ENCODE data around the gene LAPTM4A.

The LAPTM4A gene

DNA sequence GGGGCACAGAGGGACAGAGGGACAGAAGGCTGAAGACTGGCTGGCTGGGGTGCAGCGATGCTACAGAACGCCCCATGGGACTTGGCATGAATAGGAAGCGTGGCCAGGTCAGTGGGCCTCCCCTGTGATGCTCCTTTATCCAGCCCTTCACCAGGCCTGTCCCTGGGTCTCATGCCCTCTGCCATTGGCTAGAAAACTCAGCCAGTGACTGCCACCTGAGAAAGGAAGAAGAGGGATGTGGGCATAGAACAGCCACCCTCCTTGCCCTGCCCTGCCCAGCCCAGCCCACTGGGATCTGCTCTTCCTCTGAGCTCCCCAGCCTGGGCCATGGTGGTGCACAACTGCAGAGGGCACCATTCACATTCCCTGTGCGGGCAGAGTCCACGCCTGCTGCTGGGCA lies 10.5 kb upstream of the LAPTM4A start:
- peak overlapping the region; percentile 65 for H3K27ac ChIP-seq (ENCODE audit: low read length)
- H3K36me3 ChIP-seq (ENCODE audit: control insufficient read depth in 1 of 2, insufficient read depth in 2 of 2, low read length in 2 of 2): no peaks in the 10 kb centered on the region
- no peaks in the 10 kb centered on the region for H3K27me3 ChIP-seq (ENCODE audit: low read depth, low read length)
- H3K4me3 ChIP-seq (ENCODE audit: low read depth in 1 of 2, low read length in 2 of 2): no peak overlapping the region
- H3K4me1 ChIP-seq (ENCODE audit: control insufficient read depth in 1 of 2, insufficient read depth in 2 of 2, low read length in 2 of 2): peaks cover 0 to 13% of the 10 kb centered on the region in 2 donors
- no peaks in the 10 kb centered on the region for H3K9me3 ChIP-seq (ENCODE audit: control insufficient read depth in 1 of 2, low read length in 2 of 2)

DNA sequence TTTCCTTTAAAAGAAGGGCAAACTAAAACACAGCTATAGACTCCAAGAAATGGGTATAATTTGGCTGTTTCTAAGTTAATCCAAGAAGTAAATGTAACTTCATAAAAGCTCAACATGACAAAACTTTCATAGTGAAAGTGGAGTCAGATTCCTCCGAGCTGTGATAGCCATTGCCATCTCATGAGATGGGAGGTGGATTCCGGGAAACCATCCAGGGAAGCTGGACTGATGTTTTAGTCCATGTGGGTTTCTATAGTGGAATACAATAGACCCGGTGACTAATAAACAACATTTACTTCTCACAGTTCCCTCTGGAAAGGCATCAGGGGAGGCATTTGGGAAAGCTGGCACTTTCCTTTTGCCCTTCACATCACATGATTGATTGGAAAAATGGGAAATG lies 10.0 kb upstream of the LAPTM4A start:
- Histone ChIP-seq H3K36me3 (ENCODE audit: control insufficient read depth in 1 of 2, insufficient read depth in 2 of 2, low read length in 2 of 2) (no peaks in the 10 kb centered on the region), H3K4me1 (ENCODE audit: control insufficient read depth in 1 of 2, insufficient read depth in 2 of 2, low read length in 2 of 2) (peaks cover 0 to 12% of the 10 kb centered on the region in 2 donors), H3K4me3 (ENCODE audit: low read depth in 1 of 2, low read length in 2 of 2) (no peak overlapping the region), H3K27ac (ENCODE audit: low read length) (no peak overlapping the region), H3K27me3 (ENCODE audit: low read depth, low read length) (no peaks in the 10 kb centered on the region), H3K9me3 (ENCODE audit: control insufficient read depth in 1 of 2, low read length in 2 of 2) (no peaks in the 10 kb centered on the region)

DNA sequence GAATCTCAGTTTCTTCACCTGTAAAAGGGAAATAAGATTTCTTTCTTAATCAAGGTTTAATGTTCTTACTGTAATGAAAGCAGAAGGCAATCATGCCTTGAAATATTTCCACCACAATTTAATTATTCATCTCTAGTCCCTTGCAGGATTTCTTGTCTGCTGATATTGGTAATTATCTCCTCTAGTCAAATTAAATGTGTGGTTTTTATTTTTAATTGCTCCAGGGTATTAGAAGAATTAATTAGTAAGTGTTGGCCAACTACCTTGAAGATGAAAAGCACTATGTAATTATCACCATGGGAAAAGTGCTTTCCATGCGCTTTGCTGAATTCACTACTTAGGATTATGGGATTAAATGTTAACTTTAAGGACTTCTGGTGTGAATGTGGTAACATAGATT lies 8.7 kb upstream of the LAPTM4A start:
- Histone ChIP-seq H3K9me3 (ENCODE audit: control insufficient read depth in 1 of 2, low read length in 2 of 2) (no peaks in the 10 kb centered on the region), H3K27me3 (ENCODE audit: low read depth, low read length) (no peaks in the 10 kb centered on the region), H3K36me3 (ENCODE audit: control insufficient read depth in 1 of 2, insufficient read depth in 2 of 2, low read length in 2 of 2) (no peaks in the 10 kb centered on the region), H3K27ac (ENCODE audit: low read length) (no peak overlapping the region), H3K4me3 (ENCODE audit: low read depth in 1 of 2, low read length in 2 of 2) (no peak overlapping the region), H3K4me1 (ENCODE audit: control insufficient read depth in 1 of 2, insufficient read depth in 2 of 2, low read length in 2 of 2) (peaks cover 0 to 8% of the 10 kb centered on the region in 2 donors)

DNA sequence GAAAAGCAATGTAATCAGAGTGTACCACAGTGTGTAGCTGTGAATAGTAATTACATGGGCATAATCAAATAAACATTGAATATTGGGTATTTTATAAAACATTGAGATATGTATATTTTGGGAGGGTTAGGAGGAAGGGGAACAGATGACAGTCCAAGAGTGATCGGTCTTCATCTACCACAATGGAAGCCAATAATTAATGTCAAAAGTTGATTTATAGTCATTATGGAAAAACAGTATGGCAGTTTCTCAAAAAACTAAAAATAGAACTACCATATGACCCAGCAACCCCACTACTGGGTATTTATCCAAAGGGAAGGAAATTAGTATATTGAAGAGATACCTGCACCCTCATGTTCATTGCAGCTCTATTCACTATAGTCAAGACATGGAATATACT lies 5.8 kb upstream of the LAPTM4A start:
- Histone ChIP-seq H3K4me3 (ENCODE audit: low read depth in 1 of 2, low read length in 2 of 2) (no peak overlapping the region), H3K4me1 (ENCODE audit: control insufficient read depth in 1 of 2, insufficient read depth in 2 of 2, low read length in 2 of 2) (peaks cover 0 to 3% of the 10 kb centered on the region in 2 donors), H3K27ac (ENCODE audit: low read length) (no peak overlapping the region), H3K36me3 (ENCODE audit: control insufficient read depth in 1 of 2, insufficient read depth in 2 of 2, low read length in 2 of 2) (peaks cover 0 to under 1% of the 10 kb centered on the region in 2 donors), H3K9me3 (ENCODE audit: control insufficient read depth in 1 of 2, low read length in 2 of 2) (no peaks in the 10 kb centered on the region), H3K27me3 (ENCODE audit: low read depth, low read length) (no peaks in the 10 kb centered on the region)

DNA sequence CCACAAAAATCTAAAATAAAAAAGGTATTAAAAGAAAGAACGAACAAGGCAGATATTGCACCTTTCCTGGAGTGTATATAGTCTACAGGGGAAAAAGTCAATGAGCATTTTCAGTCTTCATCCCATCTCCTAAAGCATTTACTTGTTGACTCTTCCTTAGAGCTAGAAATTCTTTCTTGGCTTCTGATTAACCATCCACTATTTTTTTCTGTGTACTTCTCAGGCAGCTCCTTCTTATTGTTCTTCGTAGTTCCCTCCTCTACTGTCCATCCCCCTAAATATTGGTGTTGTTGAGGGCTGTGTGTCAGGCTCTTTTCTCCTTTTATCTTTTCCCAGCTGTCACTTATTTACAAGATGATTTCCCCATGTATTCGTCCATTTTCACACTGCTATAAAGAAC lies 3.5 kb upstream of the LAPTM4A start:
- H3K27me3 ChIP-seq (ENCODE audit: low read depth, low read length): no peaks in the 10 kb centered on the region
- H3K27ac ChIP-seq (ENCODE audit: low read length): no peak overlapping the region
- H3K36me3 ChIP-seq (ENCODE audit: control insufficient read depth in 1 of 2, insufficient read depth in 2 of 2, low read length in 2 of 2): peaks cover 0 to 12% of the 10 kb centered on the region in 2 donors
- H3K4me3 ChIP-seq (ENCODE audit: low read depth in 1 of 2, low read length in 2 of 2): no peak overlapping the region
- no peaks in the 10 kb centered on the region for H3K4me1 ChIP-seq (ENCODE audit: control insufficient read depth in 1 of 2, insufficient read depth in 2 of 2, low read length in 2 of 2)
- no peaks in the 10 kb centered on the region for H3K9me3 ChIP-seq (ENCODE audit: control insufficient read depth in 1 of 2, low read length in 2 of 2)

DNA sequence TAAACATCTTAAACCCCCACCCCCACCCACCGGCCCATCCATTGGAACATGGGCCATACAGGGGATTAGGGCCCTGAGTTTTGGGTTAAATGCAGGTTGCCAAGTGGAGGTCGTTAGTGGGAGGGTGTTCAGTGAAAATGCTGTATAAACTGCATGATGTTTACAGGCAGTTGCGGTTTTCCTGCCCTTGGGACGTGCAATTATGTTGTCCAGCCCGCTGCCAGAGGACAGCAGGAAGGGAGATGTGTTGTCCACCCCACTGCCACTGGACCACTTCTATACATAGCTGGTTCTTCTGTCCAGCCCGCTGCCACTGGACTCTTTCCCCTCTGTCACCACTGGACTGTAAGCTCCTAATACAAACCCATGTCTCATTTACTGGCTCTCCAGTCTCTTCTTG lies 2.7 kb upstream of the LAPTM4A start:
- H3K36me3 ChIP-seq (ENCODE audit: control insufficient read depth in 1 of 2, insufficient read depth in 2 of 2, low read length in 2 of 2): peaks cover 0 to 12% of the 10 kb centered on the region in 2 donors
- no peaks in the 10 kb centered on the region for H3K27me3 ChIP-seq (ENCODE audit: low read depth, low read length)
- H3K9me3 ChIP-seq (ENCODE audit: control insufficient read depth in 1 of 2, low read length in 2 of 2): no peaks in the 10 kb centered on the region
- H3K4me3 ChIP-seq (ENCODE audit: low read depth in 1 of 2, low read length in 2 of 2): no peak overlapping the region
- H3K4me1 ChIP-seq (ENCODE audit: control insufficient read depth in 1 of 2, insufficient read depth in 2 of 2, low read length in 2 of 2): peaks cover 2% of the 10 kb centered on the region in 2 donors
- no peak overlapping the region for H3K27ac ChIP-seq (ENCODE audit: low read length)

DNA sequence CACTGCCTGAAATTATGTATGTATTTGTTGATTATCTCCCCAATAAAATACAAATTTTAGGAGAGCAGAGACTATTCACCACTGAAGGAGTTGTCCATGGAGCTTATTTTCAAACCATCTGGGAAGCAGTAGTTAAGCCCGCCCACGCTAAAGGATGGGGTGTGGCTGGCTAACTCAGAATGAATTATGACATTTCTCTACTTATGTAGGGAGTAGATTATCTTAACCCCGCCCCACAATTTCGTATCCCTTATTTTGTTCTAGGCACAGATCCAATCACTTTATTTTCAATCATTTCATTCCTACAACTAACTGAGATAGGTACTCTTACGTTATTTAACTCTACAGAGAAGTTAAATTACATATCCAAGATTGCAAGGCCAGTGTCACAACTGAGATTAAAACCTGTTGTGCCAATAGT lies 1.4 kb upstream of the LAPTM4A start:
- Histone ChIP-seq H3K27ac (ENCODE audit: low read length) (peak overlapping the region; percentile 98), H3K4me3 (ENCODE audit: low read depth in 1 of 2, low read length in 2 of 2) (peak overlapping the region; percentile 72 to 84), H3K27me3 (ENCODE audit: low read depth, low read length) (no peaks in the 10 kb centered on the region), H3K9me3 (ENCODE audit: control insufficient read depth in 1 of 2, low read length in 2 of 2) (no peaks in the 10 kb centered on the region), H3K4me1 (ENCODE audit: control insufficient read depth in 1 of 2, insufficient read depth in 2 of 2, low read length in 2 of 2) (peaks cover 6 to 15% of the 10 kb centered on the region in 2 donors), H3K36me3 (ENCODE audit: control insufficient read depth in 1 of 2, insufficient read depth in 2 of 2, low read length in 2 of 2) (peaks cover 0 to 12% of the 10 kb centered on the region in 2 donors)

DNA sequence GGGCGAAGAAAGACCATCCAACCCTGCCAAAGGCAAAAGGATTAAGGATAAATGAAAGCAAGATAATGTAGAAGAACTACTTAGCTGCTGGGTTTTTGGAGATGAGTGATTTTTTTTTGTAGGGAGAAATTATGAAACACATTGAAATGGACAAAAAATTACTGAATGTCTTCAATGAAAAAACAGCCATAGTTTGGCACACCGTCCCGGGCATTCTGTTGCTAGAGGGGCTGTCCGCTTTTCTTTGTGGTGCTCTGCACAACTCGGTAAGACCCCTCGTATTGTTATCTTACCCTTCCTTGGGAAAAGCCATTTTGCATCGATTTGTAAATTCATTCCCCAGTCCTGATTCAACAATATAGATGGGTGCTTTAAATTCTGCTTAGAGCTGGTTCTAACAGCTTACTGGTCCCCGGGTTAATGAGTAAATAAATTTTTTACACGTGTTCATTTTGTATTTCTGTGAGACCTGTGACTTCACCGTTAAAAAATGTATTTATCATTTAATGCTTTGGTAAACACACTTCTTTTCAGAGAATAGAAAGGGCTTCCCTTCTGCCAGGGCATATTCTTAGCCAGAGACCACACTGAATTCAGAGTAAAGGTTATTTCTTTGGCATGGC lies 912 bp upstream of the LAPTM4A start:
- peaks cover 0 to 12% of the 10 kb centered on the region in 2 donors for H3K36me3 ChIP-seq (ENCODE audit: control insufficient read depth in 1 of 2, insufficient read depth in 2 of 2, low read length in 2 of 2)
- H3K9me3 ChIP-seq (ENCODE audit: control insufficient read depth in 1 of 2, low read length in 2 of 2): no peaks in the 10 kb centered on the region
- H3K27me3 ChIP-seq (ENCODE audit: low read depth, low read length): no peaks in the 10 kb centered on the region
- peaks cover 6 to 19% of the 10 kb centered on the region in 2 donors for H3K4me1 ChIP-seq (ENCODE audit: control insufficient read depth in 1 of 2, insufficient read depth in 2 of 2, low read length in 2 of 2)
- H3K27ac ChIP-seq (ENCODE audit: low read length): peak overlapping the region; percentile 98
- peak overlapping the region; percentile 72 to 84 for H3K4me3 ChIP-seq (ENCODE audit: low read depth in 1 of 2, low read length in 2 of 2)

DNA sequence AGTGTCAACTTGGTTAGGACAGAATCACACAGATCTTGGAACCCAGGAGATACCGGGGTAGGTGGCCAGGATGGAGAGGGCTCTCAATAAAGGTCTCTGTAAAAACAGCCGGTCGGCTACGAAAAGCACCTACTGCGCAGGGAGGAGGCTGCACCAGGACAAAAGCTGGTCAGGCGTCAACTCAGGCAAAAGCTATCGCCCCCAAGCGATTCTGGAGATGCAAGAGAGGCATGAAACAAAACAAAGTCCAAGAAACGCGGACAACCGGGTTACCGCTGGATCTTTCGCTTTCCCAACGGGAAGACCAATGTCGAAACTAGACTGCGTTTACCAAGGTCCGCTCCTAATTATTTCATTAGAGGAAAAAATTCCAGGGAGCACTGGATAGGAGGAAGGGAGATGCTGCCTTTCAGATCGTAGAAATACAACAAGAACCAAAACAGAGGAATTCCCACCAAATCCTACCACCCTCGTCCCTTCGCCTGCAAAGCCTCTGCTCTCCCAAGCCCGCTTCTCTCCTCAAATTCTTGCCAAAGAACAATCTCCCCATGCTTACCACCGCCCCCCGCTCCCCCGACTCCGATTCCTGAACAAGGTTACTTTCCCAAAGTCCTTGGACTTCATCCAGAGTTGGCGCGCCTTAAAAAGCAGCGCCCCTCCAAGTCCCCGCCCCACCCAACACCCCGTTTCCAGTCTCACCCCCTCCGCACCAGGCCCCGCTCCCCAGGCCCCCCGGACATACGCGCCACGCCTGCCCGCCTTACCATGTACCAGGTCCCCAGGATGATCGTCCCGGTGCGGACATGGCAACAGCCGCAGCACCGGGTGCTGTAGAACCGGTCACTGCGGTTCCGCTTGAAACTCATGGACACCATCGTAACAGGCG lies 539 bp downstream of the LAPTM4A start:
- Histone ChIP-seq H3K27ac (ENCODE audit: low read length) (peak overlapping the region; percentile 98), H3K4me1 (ENCODE audit: control insufficient read depth in 1 of 2, insufficient read depth in 2 of 2, low read length in 2 of 2) (peaks cover 6 to 19% of the 10 kb centered on the region in 2 donors), H3K27me3 (ENCODE audit: low read depth, low read length) (no peaks in the 10 kb centered on the region), H3K9me3 (ENCODE audit: control insufficient read depth in 1 of 2, low read length in 2 of 2) (no peaks in the 10 kb centered on the region), H3K36me3 (ENCODE audit: control insufficient read depth in 1 of 2, insufficient read depth in 2 of 2, low read length in 2 of 2) (peaks cover 0 to 12% of the 10 kb centered on the region in 2 donors), H3K4me3 (ENCODE audit: low read depth in 1 of 2, low read length in 2 of 2) (peak overlapping the region; percentile 72 to 84)

DNA sequence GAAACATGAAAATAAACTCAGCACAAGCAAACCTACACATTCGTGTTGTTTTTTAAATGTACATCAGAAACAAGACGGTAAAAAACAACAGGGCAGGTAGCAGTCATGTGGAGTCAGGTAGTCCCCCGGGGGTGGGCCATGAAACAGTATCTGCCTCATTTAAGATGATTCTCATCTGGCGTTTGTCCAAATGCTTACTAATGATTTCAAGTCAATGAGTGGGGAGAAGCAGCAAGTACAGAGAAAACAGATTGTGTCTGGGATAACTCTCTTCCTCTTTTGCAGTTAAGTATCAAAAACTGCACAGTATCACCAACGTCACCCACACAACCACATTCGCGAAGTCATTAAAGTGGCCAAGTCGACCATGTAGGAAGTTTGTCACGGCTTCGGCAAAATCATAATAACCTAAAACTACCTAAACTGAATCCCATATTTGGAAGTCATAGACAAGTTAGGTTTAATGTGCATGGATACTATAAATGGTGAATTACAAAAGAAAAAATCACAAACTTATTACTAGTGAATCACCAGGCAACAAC lies 1.3 kb downstream of the LAPTM4A start:
- Histone ChIP-seq H3K36me3 (ENCODE audit: control insufficient read depth in 1 of 2, insufficient read depth in 2 of 2, low read length in 2 of 2) (peaks cover 0 to 12% of the 10 kb centered on the region in 2 donors), H3K4me1 (ENCODE audit: control insufficient read depth in 1 of 2, insufficient read depth in 2 of 2, low read length in 2 of 2) (peaks cover 6 to 23% of the 10 kb centered on the region in 2 donors), H3K9me3 (ENCODE audit: control insufficient read depth in 1 of 2, low read length in 2 of 2) (no peaks in the 10 kb centered on the region), H3K27me3 (ENCODE audit: low read depth, low read length) (no peaks in the 10 kb centered on the region), H3K27ac (ENCODE audit: low read length) (peak overlapping the region; percentile 98), H3K4me3 (ENCODE audit: low read depth in 1 of 2, low read length in 2 of 2) (peak overlapping the region; percentile 72 to 84)

DNA sequence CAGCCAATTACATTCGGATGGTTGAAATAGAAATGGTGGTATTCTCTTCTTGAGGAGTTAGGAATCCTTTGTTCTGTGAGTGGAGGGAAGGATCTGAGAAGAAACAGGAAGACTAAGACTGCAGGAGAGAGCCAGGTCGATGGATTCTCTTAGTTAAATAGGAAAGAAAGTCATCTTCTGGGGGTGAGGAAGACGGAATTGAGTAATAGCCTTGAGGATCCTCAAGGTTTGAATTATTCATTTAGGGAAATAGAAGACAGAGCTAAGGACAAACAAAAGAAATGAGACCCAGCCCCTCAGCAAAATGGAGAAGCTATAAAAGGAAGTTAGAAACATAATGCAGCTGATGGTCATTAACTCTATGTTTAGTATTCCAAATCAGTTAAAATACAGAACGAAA lies 1.8 kb downstream of the LAPTM4A start:
- H3K27ac ChIP-seq (ENCODE audit: low read length): peak overlapping the region; percentile 98
- H3K4me1 ChIP-seq (ENCODE audit: control insufficient read depth in 1 of 2, insufficient read depth in 2 of 2, low read length in 2 of 2): peaks cover 6 to 23% of the 10 kb centered on the region in 2 donors
- H3K27me3 ChIP-seq (ENCODE audit: low read depth, low read length): no peaks in the 10 kb centered on the region

More for the DNA sequence above, 1.8 kb downstream of the LAPTM4A start:
- Histone ChIP-seq H3K9me3 (ENCODE audit: control insufficient read depth in 1 of 2, low read length in 2 of 2) (no peaks in the 10 kb centered on the region), H3K36me3 (ENCODE audit: control insufficient read depth in 1 of 2, insufficient read depth in 2 of 2, low read length in 2 of 2) (peaks cover 0 to 12% of the 10 kb centered on the region in 2 donors), H3K4me3 (ENCODE audit: low read depth in 1 of 2, low read length in 2 of 2) (peak overlapping the region; percentile 72 to 84)

Measured in muscle layer of duodenum (tissue), 2 donors.